HG02884 (cell line): Measurements from ENCODE around the gene MTHFS.
"Not testable (repeated sequence)": the region's sequence is repeated elsewhere in the genome, so short reads cannot be mapped to it uniquely, and the experiment has no call there.

ENCODE experiments used
- ATAC-seq: cut with Tn5 transposase; IDR thresholded peaks from one replicate; pipeline ENCODE4 v1.9.1; 2021; ENCODE audit warnings: mild to moderate bottlenecking, moderate library complexity; ENCODE audit not compliant: unreplicated experiment

The MTHFS gene

DNA sequence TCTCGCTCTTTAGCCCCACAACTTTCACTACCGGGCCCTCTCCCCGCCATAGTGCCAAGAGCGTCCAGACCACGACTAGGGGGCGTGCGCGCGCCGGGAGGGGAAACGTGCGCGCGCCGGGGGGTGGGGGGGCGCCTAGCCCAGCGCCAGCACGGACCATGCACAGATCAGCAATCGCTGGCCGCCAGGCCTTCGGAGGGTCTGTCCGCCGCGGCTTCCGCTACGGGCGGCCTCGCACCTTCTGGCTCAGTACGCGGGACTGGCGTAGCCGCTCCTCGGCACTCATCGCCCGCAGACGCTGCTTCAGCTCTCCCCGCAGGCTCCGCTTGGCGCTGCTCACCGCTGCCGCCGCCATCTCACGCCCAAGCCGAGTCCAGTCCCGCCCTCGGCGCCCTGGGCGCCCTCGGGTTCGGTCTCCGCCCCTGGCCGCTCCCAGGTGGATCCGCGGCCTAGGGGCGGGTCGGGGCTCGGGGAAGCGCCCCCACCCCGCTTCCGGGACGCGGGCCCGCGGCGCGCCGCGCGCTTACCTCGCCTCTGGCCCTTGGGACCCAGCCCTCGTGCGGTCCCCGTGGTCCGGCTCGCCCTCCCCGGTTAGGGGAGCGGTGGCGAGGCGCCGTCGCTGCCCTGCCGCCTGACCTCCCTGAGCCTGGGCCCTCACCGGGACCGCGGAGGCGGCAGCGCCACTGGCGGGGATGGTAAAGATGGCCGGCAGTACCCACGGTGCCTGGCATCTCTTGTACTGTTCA, at the start of gene MTHFS:
TSS of gene MTHFS (minus strand) at position 381 of the 746 bp plus-strand sequence. CDS start at position 355, 26 bp downstream.
- ATAC-seq: peak; percentile 76

DNA sequence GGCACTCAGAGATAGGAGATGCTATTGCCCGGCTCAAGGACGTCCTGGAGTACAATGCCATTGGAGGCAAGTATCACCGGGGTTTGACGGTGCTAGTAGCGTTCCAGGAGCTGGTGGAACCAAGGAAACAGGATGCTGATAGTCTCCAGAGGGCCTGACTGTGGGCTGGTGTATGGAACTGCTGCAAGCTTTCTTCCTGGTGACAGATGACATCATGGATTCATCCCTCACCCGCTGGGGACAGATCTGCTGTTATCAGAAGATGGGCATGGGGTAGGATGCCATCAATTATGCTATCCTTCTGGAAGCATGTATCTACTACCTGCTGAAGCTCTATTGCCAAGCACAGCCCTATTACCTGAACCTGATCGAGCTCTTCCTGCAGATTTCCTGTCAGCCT, 47.8 kb upstream of the MTHFS start:
- no peak for ATAC-seq

- peak; percentile 90 for ATAC-seq
These were observed 47.0 kb upstream of the MTHFS start for GRCh38 chr15:79943820-79944219.

DNA sequence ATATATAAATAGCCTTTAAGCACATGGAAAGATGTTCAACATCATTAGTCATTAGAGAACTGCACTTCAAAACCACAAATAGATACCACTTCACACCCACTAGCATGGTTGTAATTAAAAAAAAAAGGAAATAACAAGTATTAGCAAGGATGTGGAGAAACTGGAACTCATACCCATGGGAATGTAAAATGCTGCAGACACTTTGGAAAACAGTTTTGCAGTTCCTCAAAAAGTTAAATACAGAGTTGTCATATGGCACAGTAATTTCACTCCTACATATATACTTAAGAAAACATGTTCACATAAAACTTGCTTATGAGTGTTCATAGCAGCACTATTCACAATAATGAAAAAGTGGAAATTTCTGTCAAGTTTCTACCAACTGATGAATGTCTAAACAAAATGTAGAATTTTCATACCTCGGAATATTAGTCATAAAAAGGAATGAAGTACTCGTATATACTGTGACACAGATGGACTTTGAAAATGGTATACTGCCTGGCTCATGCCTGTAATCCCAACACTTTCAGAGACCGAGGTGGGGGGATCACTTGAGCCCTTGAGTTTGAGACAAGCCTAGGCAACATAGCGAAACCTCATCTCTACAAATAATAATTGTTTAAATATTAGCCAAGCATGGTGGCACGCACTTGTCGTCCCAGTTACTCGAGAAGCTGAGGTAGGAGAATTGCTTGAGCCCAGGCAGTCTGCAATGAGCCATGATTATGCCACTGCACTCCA, 46.1 kb upstream of the MTHFS start:
- no peak for ATAC-seq

DNA sequence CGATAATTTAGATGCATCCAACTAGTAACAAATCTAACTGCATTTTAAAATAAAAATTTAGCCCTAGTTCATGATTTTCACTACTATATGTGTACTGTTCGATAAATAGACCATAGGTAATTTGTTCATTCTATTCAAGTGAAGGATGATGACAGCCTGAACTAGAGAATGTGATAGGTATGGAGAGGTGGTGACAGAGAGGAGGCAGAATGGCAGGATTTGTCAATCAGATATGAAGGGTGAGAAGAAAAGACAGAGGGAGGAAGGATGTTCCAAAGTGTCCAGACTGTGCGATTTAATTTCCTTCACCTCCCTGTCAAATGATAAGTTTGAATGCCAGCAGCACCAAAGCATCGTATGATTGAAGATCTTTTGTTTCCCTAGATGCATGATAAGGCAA, 42.6 kb upstream of the MTHFS start:
- no peak for ATAC-seq

GRCh38 chr15:79938143-79938542, 41.3 kb upstream of the MTHFS start:
- no peak for ATAC-seq

GRCh38 chr15:79935556-79936201, 38.9 kb upstream of the MTHFS start:
- not testable (repeated sequence) for ATAC-seq

GRCh38 chr15:79933231-79933630, 36.4 kb upstream of the MTHFS start:
- no peak for ATAC-seq

GRCh38 chr15:79932447-79932846, 35.6 kb upstream of the MTHFS start:
- no peak for ATAC-seq

- ATAC-seq: no peak
These were observed 33.7 kb upstream of the MTHFS start for GRCh38 chr15:79930516-79930915.

DNA sequence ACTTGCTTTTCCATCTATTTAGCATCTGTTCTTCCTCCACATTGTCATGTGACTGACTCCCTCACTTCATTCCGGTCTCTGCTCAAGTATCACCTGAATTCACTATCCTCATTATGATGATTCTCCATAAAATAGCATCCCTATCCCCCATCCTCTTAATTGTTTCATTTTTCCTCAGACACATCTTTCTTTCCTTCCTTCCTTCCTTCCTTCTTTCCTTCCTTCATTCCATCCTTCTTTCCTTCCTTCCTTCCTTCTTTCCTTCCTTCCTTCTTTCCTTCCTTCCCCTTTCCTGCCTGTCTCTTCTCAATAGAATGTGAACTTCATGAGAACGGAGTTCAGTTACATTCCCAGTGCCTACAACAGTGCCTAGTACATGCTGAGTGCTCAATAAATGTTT, 32.6 kb upstream of the MTHFS start:
- no peak for ATAC-seq

- not testable (repeated sequence) for ATAC-seq
These were observed 29.3 kb upstream of the MTHFS start for GRCh38 chr15:79926116-79926515.

- no peak for ATAC-seq
These were observed 27.6 kb upstream of the MTHFS start for GRCh38 chr15:79924379-79924778.

- ATAC-seq: peak; percentile 90
These were observed 26.8 kb upstream of the MTHFS start for GRCh38 chr15:79923515-79924169.

- peak; percentile 37 for ATAC-seq
These were observed 26.3 kb upstream of the MTHFS start for GRCh38 chr15:79923079-79923514.

DNA sequence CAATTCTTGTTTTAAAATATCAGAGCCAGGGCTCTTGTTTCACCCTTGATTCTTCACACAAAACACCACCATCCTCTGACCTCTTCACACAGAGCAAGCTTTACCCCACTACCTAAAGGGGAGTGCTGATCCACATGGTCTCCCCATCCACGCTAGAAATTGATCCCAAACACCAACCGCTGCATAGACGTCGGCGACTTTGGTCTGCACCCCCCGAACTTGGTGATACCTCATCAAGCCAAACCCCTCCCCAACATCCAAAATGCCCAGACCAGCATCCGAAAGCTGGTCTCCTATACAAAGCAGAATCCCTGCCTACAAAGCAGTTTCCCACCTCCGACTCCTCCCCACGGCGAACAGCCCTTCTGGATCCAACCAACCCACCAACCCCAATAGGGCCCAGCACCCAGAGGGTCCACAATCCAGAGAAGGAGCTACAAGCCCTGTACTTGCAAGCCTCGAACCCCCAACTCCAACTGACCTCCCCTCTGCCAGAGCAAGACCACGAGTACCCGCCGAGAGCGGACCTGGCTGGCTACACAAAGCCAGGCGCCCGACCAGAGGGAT, 25.8 kb upstream of the MTHFS start:
- no peak for ATAC-seq

GRCh38 chr15:79919749-79920511, 23.1 kb upstream of the MTHFS start:
- ATAC-seq: no peak

DNA sequence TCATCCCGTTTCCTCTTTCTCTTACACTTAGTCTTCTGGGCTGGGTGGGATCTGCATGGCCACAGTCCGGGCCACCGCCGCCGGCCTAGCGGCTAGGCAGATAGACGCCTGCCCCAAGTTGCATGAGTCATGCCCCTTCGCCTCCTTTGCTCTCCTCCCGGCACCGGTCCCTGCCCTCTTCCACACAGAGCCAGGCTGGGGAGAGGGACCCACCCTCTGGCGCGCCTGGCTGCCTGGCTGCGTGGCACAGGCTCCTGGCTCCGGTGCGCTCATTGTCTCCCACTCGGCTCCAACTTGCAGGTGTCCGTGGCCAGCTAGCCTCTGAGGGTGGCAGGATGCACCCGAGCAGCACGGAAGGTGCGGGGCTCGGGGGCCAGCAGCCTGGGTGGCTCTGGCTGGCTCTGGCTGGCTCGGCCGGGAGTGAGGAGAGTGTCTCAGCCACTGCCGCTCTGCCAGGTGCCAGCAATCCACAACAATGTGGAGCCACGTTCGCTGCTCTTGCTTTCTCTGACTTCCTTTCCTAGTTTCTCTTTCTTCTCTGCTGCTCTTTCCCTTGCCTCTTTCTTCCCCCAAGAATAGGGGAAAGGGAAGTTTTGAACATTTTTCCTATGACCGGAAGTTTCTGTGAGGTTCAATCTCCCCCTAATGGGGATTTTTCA, 22.4 kb upstream of the MTHFS start:
- no peak for ATAC-seq

GRCh38 chr15:79918278-79918677, 21.5 kb upstream of the MTHFS start:
- no peak for ATAC-seq
